IMR-90 (cell line): ENCODE measurements around the gene OR2H2. TPM values are rescaled to one million over a fixed set of nuclear protein-coding genes. Genes with fewer than 3 reads are reported as not detected.
A peak's percentile ranks its signal among the peaks of the same experiment; 100 is the strongest.

Source experiments
- ATAC-seq: fragments of 200-7000 bp; cut with Tn5 transposase; 2 replicates; pipeline ENCODE4 v1.9.1; 2020; ENCODE audit warnings: low read depth, mild to moderate bottlenecking, moderate library complexity
- BruUV-seq: library from RNA; stranded (reverse); fragments of 400-500 nt; replicated peaks from 2 replicates; lab custom pipeline; 2021; lab: Mats Ljungman, UMichigan
- CTCF ChIA-PET: fragments of 300-600 bp; formaldehyde crosslinking; extraction: SDS; loops from one replicate; lab custom pipeline; 2021; ENCODE audit warnings: antibody characterized with exemption; lab: Yijun Ruan, JAX
- POLR2A ChIA-PET: fragments of 300-600 bp; sonication (Branson Sonifier 250); formaldehyde crosslinking; loops from one replicate; lab custom pipeline; 2022; ENCODE audit warnings: antibody characterized with exemption; ENCODE audit not compliant: unreplicated experiment; lab: Charles Lee
- DNase-seq: peaks from one replicate; pipeline ENCODE4 v3.0.0; 2013
- H2AFZ ChIP-seq: replicated peaks from 2 replicates; pipeline ENCODE3; 2013; ENCODE audit warnings: low read length, mild to moderate bottlenecking; ENCODE audit not compliant: poor library complexity
- H2AK5ac ChIP-seq: 2 replicates; pipeline ENCODE4 v1.6.1; 2013; ENCODE audit warnings: low read depth, low read length, inconsistent platforms
- H2AK9ac ChIP-seq: replicated peaks from 2 replicates; pipeline ENCODE3; 2013; ENCODE audit warnings: mild to moderate bottlenecking, low read depth, low read length, moderate library complexity; ENCODE audit not compliant: poor library complexity
- H2BK120ac ChIP-seq: 2 replicates; pipeline ENCODE4 v1.6.1; 2013; ENCODE audit warnings: low read depth, low read length, inconsistent platforms
- H2BK15ac ChIP-seq: 3 replicates; pipeline ENCODE4 v1.6.1; 2013; ENCODE audit warnings: low read depth, low read length, inconsistent platforms
- H2BK20ac ChIP-seq: 2 replicates; pipeline ENCODE4 v1.6.1; 2013; ENCODE audit warnings: low read depth, mild to moderate bottlenecking, inconsistent platforms, low read length, moderate library complexity
- H2BK5ac ChIP-seq: 2 replicates; pipeline ENCODE4 v1.6.1; 2013; ENCODE audit warnings: mild to moderate bottlenecking, low read depth, low read length, inconsistent platforms; ENCODE audit not compliant: poor library complexity, severe bottlenecking
- H3K14ac ChIP-seq: replicated peaks from 2 replicates; pipeline ENCODE4 v1.6.1; 2013; ENCODE audit warnings: low read depth, low read length, inconsistent platforms
- H3K18ac ChIP-seq: 2 replicates; pipeline ENCODE4 v1.6.1; 2013; ENCODE audit warnings: low read depth, low read length, control low read depth
- H3K23ac ChIP-seq: 2 replicates; pipeline ENCODE4 v1.6.1; 2013; ENCODE audit warnings: low read depth, low read length, inconsistent platforms
- H3K27ac ChIP-seq: 2 replicates; pipeline ENCODE4 v1.5.1; 2013; ENCODE audit warnings: mild to moderate bottlenecking, control low read depth, low read length; ENCODE audit not compliant: insufficient read depth
- H3K27me3 ChIP-seq: 2 replicates; pipeline ENCODE4 v1.6.1; 2013; ENCODE audit warnings: low read length; ENCODE audit not compliant: control insufficient read depth, insufficient read depth
- H3K36me3 ChIP-seq: 2 replicates; pipeline ENCODE4 v1.6.1; 2013; ENCODE audit warnings: low read length, mixed read lengths; ENCODE audit not compliant: control insufficient read depth, insufficient read depth
- H3K4ac ChIP-seq: 2 replicates; pipeline ENCODE4 v1.6.1; 2013; ENCODE audit warnings: low read depth, low read length, inconsistent platforms
- H3K4me1 ChIP-seq: 2 replicates; pipeline ENCODE4 v1.6.1; 2013; ENCODE audit warnings: low read length, mixed read lengths; ENCODE audit not compliant: control insufficient read depth, insufficient read depth
- H3K4me2 ChIP-seq: 2 replicates; pipeline ENCODE4 v1.6.1; 2013; ENCODE audit warnings: low read depth, mild to moderate bottlenecking, control low read depth, low read length, moderate library complexity
- H3K4me3 ChIP-seq: 2 replicates; pipeline ENCODE4 v1.5.1; 2013; ENCODE audit warnings: low read depth, mild to moderate bottlenecking, control low read depth, low read length, moderate library complexity; ENCODE audit not compliant: insufficient read depth
- H3K56ac ChIP-seq: 2 replicates; pipeline ENCODE4 v1.6.1; 2013; ENCODE audit warnings: low read length, inconsistent platforms; ENCODE audit not compliant: insufficient read depth; ENCODE audit errors: extremely low read depth
- H3K79me1 ChIP-seq, 2 experiments: 2 replicates each; pipeline ENCODE4 v1.6.1; 2013; ENCODE audit warnings: low read length in 2 of 2, inconsistent platforms in 1 of 2, low read depth in 1 of 2
- H3K9ac ChIP-seq: 2 replicates; pipeline ENCODE4 v1.6.1; 2013; ENCODE audit warnings: low read depth, low read length, control low read depth
- H3K9me1 ChIP-seq: 2 replicates; pipeline ENCODE4 v1.6.1; 2013; ENCODE audit warnings: low read length, inconsistent platforms; ENCODE audit not compliant: insufficient read depth
- H3K9me3 ChIP-seq: 2 replicates; pipeline ENCODE4 v1.6.1; 2013; ENCODE audit warnings: low read length; ENCODE audit not compliant: control insufficient read depth, insufficient read depth
- H4K20me1 ChIP-seq: 2 replicates; pipeline ENCODE4 v1.6.1; 2013; ENCODE audit warnings: low read length, inconsistent platforms; ENCODE audit not compliant: insufficient read depth
- H4K5ac ChIP-seq: 2 replicates; pipeline ENCODE4 v1.6.1; 2013; ENCODE audit warnings: mild to moderate bottlenecking, low read depth, low read length, control low read depth
- H4K8ac ChIP-seq, 2 experiments: 2 replicates each; pipeline ENCODE4 v1.6.1; 2013; ENCODE audit warnings: low read depth in 2 of 2, low read length in 2 of 2, control low read depth in 1 of 2, inconsistent platforms in 1 of 2
- H4K91ac ChIP-seq: 2 replicates; pipeline ENCODE4 v1.6.1; 2013; ENCODE audit warnings: low read depth, low read length, inconsistent platforms; ENCODE audit not compliant: insufficient read depth
- CEBPB ChIP-seq: IDR thresholded peaks from 2 replicates; pipeline ENCODE4 v1.6.1; 2012; ENCODE audit warnings: low read depth, low read length, improper control_type of control experiment
- FOS ChIP-seq: fragments of 150-350 bp; IDR thresholded peaks from 2 replicates; pipeline ENCODE4 v1.6.1; 2016; ENCODE audit warnings: low read depth, low read length
- MAFK ChIP-seq: IDR thresholded peaks from 2 replicates; pipeline ENCODE4 v1.6.1; 2012; ENCODE audit warnings: low read depth, low read length, improper control_type of control experiment
- RFX5 ChIP-seq: IDR thresholded peaks from 2 replicates; pipeline ENCODE4 v1.8.0; 2012; ENCODE audit warnings: low read depth, mild to moderate bottlenecking, low read length, moderate library complexity
- WGBS, 2 experiments: methylation state at CpG; one replicate each; pipeline versions ENCODE4 v1.1.5 to v1.1.7; 2013; ENCODE audit warnings: missing lambda C conversion rate in 2 of 2; ENCODE audit not compliant: insufficient read length in 1 of 2; ENCODE audit errors: extremely low coverage in 2 of 2; 5-methylcytosine and 5-hydroxymethylcytosine counted together
- dilution Hi-C: fragments of 300-500 bp; cut with HindIII; formaldehyde crosslinking; loops from one replicate; pipeline ENCODE4 v1.14.3; 2018; ENCODE audit warnings: low sequenced_read_pairs; ENCODE audit not compliant: unreplicated experiment
- in situ Hi-C: fragments of 300-500 bp; cut with MboI; formaldehyde crosslinking; loops from 3 replicates; pipeline ENCODE4 v1.14.3; 2019; ENCODE audit warnings: low sequenced_read_pairs, inconsistent platforms, mixed read lengths
- intact Hi-C: fragments of 100-400 bp; cut with micrococcal nuclease; formaldehyde crosslinking; loops from 2 replicates; pipeline ENCODE4 v1.10.0; 2022
- polyA plus RNA-seq, 3 experiments: library from polyadenylated mRNA; depleted of rRNA; stranded (reverse); fragments of >200 nt; gene quantifications; 2 replicates each; pipeline ENCODE4 v1.2.3, GENCODE V29; 2012; ENCODE audit warnings: low replicate concordance in 1 of 3
- total RNA-seq: library from RNA; depleted of rRNA; stranded (reverse); fragments of >200 nt; gene quantifications from 2 replicates; pipeline ENCODE4 v1.2.3, GENCODE V29; 2012

Gene OR2H2
- total and polyA plus RNA-seq, 2 of the 4 experiments (the other 2 are of a cell fraction): not detected

GRCh38 chr6:29591677-29592076 is 6.8 kb downstream of the OR2H2 start:
- Histone ChIP-seq H4K8ac (no peak overlapping the region), H3K56ac (no peak overlapping the region), H2AFZ (no peak overlapping the region), H3K27me3 (no peaks in the 10 kb centered on the region), H4K5ac (no peak overlapping the region), H3K9ac (no peak overlapping the region), H2BK120ac (no peak overlapping the region), H3K9me1 (no peaks in the 10 kb centered on the region), H3K4ac (no peak overlapping the region), H3K14ac (no peak overlapping the region), H2AK5ac (no peak overlapping the region), H4K20me1 (no peaks in the 10 kb centered on the region), H4K91ac (no peak overlapping the region), H3K18ac (no peak overlapping the region), H2BK20ac (no peak overlapping the region), H3K4me2 (no peak overlapping the region), H3K23ac (no peak overlapping the region), H3K4me3 (no peak overlapping the region), H3K27ac (no peak overlapping the region), H2AK9ac (no peak overlapping the region), H3K36me3 (no peaks in the 10 kb centered on the region), H3K4me1 (no peaks in the 10 kb centered on the region), H3K9me3 (no peaks in the 10 kb centered on the region), H2BK5ac (no peak overlapping the region), H3K79me1 (no peaks in the 10 kb centered on the region), H2BK15ac (no peak overlapping the region)
- POLR2A ChIA-PET: no interaction called here
- intact Hi-C loops: no loop called here
- TF ChIP-seq MAFK (peak; percentile 84), CEBPB (no peak), FOS (no peak), RFX5 (no peak)
- no peak for ATAC-seq
- 88% methylated on average over 1 of the region's 2 CpGs; no CpG with 5 or more reads in 1 of the 2 experiments for WGBS, 2 experiments
- dilution Hi-C loops: no loop called here
- no TSS peak for BruUV-seq
- no peak for DNase-seq
- in situ Hi-C loops: loop anchor here (10.0 kb wide), 1 partner anchor 907 kb away; no protein-coding TSS in a partner anchor
- CTCF ChIA-PET: no interaction called here
